Tibial artery (tissue), 4 donors: ENCODE data around the gene DDX49.
A peak's percentile ranks its signal among the peaks of the same experiment; 100 is the strongest.
"Not testable (repeated sequence)": the region's sequence is repeated elsewhere in the genome, so short reads cannot be mapped to it uniquely, and the experiment has no call there.

Experiments used
- DNase-seq, 2 donors: peaks; one replicate each; pipeline ENCODE4 v3.0.0-alpha.2; 2019
- H3K27ac ChIP-seq, 2 donors: fragments of 200-600 bp; sonication (generic) in 1 of 2; 1 replicate in 1 of 2; 2 replicates in 1 of 2; pipeline ENCODE4 v1.5.1; 2018 to 2019; ENCODE audit warnings: mild to moderate bottlenecking in 1 of 2
- H3K27me3 ChIP-seq, 2 donors: fragments of 200-600 bp; sonication (generic) in 1 of 2; one replicate each; pipeline versions ENCODE4 v1.5.1 to v1.6.0; 2016 to 2019
- H3K36me3 ChIP-seq, 3 donors: fragments of 200-600 bp; sonication (generic) in 2 of 3; one replicate each; pipeline ENCODE4 v1.5.1; 2016 to 2019; ENCODE audit warnings: mild to moderate bottlenecking in 2 of 3
- H3K4me1 ChIP-seq, 4 donors: fragments of 200-600 bp; sonication (generic) in 2 of 4; 1 replicate in 3 of 4; 2 replicates in 1 of 4; pipeline ENCODE4 v1.5.1; 2016 to 2019
- H3K4me3 ChIP-seq, 2 donors: fragments of 200-600 bp; sonication (generic) in 1 of 2; 1 replicate in 1 of 2; 2 replicates in 1 of 2; pipeline ENCODE4 v1.5.1; 2018 to 2019; ENCODE audit warnings: mild to moderate bottlenecking in 2 of 2
- H3K9me3 ChIP-seq, 3 donors: fragments of 200-600 bp; sonication (generic) in 1 of 3; one replicate each; pipeline ENCODE4 v1.5.1; 2016 to 2019
- CTCF ChIP-seq, 2 experiments: fragments of 200-600 bp in 1 of 2; fragments of 450-650 bp in 1 of 2; IDR thresholded peaks; one replicate each; pipeline ENCODE4 v1.5.1; 2017 to 2019; ENCODE audit warnings: antibody characterized with exemption in 2 of 2, mild to moderate bottlenecking in 1 of 2, moderate library complexity in 1 of 2
- intact Hi-C: fragments of 100-400 bp; cut with DNase I; formaldehyde crosslinking; loops from one replicate; pipeline ENCODE4 v1.15.0; 2023; ENCODE audit warnings: low total_unique reads

The DDX49 gene

GRCh38 chr19:18900700-18901481 is 18.6 kb upstream of the DDX49 start:
- H3K9me3 ChIP-seq, result no peaks in the 10 kb centered on the region
- no peak overlapping the region for H3K27ac ChIP-seq
- TF ChIP-seq CTCF (IDR thresholded peaks at IDR 0.05), result no peak
- peak in 1 of 2 donors; percentile 60 for DNase-seq
- H3K27me3 ChIP-seq, result peaks cover 0 to 31% of the 10 kb centered on the region in 2 donors
- peaks cover 0 to 8% (median 6%) of the 10 kb centered on the region in 4 donors for H3K4me1 ChIP-seq
- peaks cover 39 to 78% (median 65%) of the 10 kb centered on the region in 3 donors for H3K36me3 ChIP-seq
- intact Hi-C loops, result no loop called here
- no peak overlapping the region for H3K4me3 ChIP-seq

GRCh38 chr19:18901491-18901890 is 18.0 kb upstream of the DDX49 start:
- H3K27ac ChIP-seq, result no peak overlapping the region
- TF ChIP-seq CTCF (IDR thresholded peaks at IDR 0.05), result no peak
- H3K36me3 ChIP-seq, result peaks cover 43 to 84% (median 71%) of the 10 kb centered on the region in 3 donors
- no peak overlapping the region for H3K4me3 ChIP-seq
- H3K9me3 ChIP-seq, result no peaks in the 10 kb centered on the region
- peaks cover 0 to 27% of the 10 kb centered on the region in 2 donors for H3K27me3 ChIP-seq
- intact Hi-C loops, result no loop called here
- peaks cover 0 to 4% (median 2%) of the 10 kb centered on the region in 4 donors for H3K4me1 ChIP-seq
- DNase-seq, result no peak

GRCh38 chr19:18902519-18902918 is 17.0 kb upstream of the DDX49 start:
- Histone ChIP-seq H3K27me3 (peaks cover 0 to 17% of the 10 kb centered on the region in 2 donors), H3K36me3 (peaks cover 49 to 94% (median 81%) of the 10 kb centered on the region in 3 donors)
- H3K4me1 ChIP-seq, intact Hi-C loops, DNase-seq, H3K9me3 ChIP-seq, H3K27ac ChIP-seq, H3K4me3 ChIP-seq: not testable (repeated sequence)

GRCh38 chr19:18903156-18904037 is 16.1 kb upstream of the DDX49 start:
- H3K36me3 ChIP-seq, result peaks cover 49 to 100% (median 85%) of the 10 kb centered on the region in 3 donors
- no peaks in the 10 kb centered on the region for H3K9me3 ChIP-seq
- H3K27me3 ChIP-seq, result peaks cover 0 to 10% of the 10 kb centered on the region in 2 donors
- no peaks in the 10 kb centered on the region for H3K4me1 ChIP-seq
- intact Hi-C loops, result no loop called here
- DNase-seq, result no peak
- no peak overlapping the region for H3K27ac ChIP-seq
- no peak for TF ChIP-seq CTCF (IDR thresholded peaks at IDR 0.05)
- H3K4me3 ChIP-seq, result no peak overlapping the region

- Histone ChIP-seq H3K36me3 (peaks cover 46 to 99% (median 83%) of the 10 kb centered on the region in 3 donors), H3K27me3 (peaks cover 0 to 6% of the 10 kb centered on the region in 2 donors), H3K4me3 (no peak overlapping the region), H3K9me3 (no peaks in the 10 kb centered on the region), H3K4me1 (no peaks in the 10 kb centered on the region), H3K27ac (no peak overlapping the region)
- intact Hi-C loops, result no loop called here
- no peak for DNase-seq
- no peak for TF ChIP-seq CTCF (IDR thresholded peaks at IDR 0.05)
These were observed 15.0 kb upstream of the DDX49 start for GRCh38 chr19:18904334-18905057.
